CD4-positive, alpha-beta T cell (primary cell): Measurements from ENCODE around the gene EXOC3. TPM values are rescaled to one million over a fixed set of nuclear protein-coding genes. Genes with fewer than 3 reads are reported as not detected.

Experiments used
- ATAC-seq: fragments of 200-7000 bp; cut with Tn5 transposase; one replicate; pipeline ENCODE4 v1.10.0; 2022; ENCODE audit warnings: mild to moderate bottlenecking; ENCODE audit not compliant: poor library complexity
- CTCF ChIA-PET: fragments of 350-600 bp; sonication (Branson Sonifier 250); formaldehyde crosslinking; loops from one replicate; lab custom pipeline; 2021; ENCODE audit warnings: antibody characterized with exemption, inconsistent platforms; lab: Charles Lee
- POLR2A ChIA-PET: fragments of 350-600 bp; sonication (Branson Sonifier 250); formaldehyde crosslinking; loops from one replicate; lab custom pipeline; 2021; ENCODE audit warnings: antibody characterized with exemption, inconsistent platforms; lab: Charles Lee
- DNase-seq, 14 experiments: peaks; one replicate each; pipeline ENCODE4 v3.0.0-alpha.2; 2013 to 2020; ENCODE audit warnings: mixed read lengths in 2 of 14
- H3K27ac ChIP-seq, 2 donors: one replicate each; pipeline versions ENCODE4 v1.5.1 to v1.7.0; 2013; ENCODE audit warnings: low read length in 2 of 2, low read depth in 1 of 2, mild to moderate bottlenecking in 1 of 2
- H3K27me3 ChIP-seq, 2 experiments: 1 replicate in 1 of 2; 2 replicates in 1 of 2; pipeline versions ENCODE4 v1.6.1 to v1.7.0; 2013; ENCODE audit warnings: low read length in 2 of 2, control low read depth in 1 of 2, mild to moderate bottlenecking in 1 of 2, moderate library complexity in 1 of 2; ENCODE audit not compliant: insufficient read depth in 2 of 2, control insufficient read depth in 1 of 2
- H3K36me3 ChIP-seq: one replicate; pipeline ENCODE4 v1.6.1; 2013; ENCODE audit warnings: low read length, control low read depth; ENCODE audit not compliant: insufficient read depth
- H3K4me1 ChIP-seq: one replicate; pipeline ENCODE4 v1.6.1; 2013; ENCODE audit warnings: low read length, control low read depth; ENCODE audit not compliant: insufficient read depth
- H3K4me3 ChIP-seq: one replicate; pipeline ENCODE4 v1.5.1; 2013; ENCODE audit warnings: mild to moderate bottlenecking, low read length, moderate library complexity
- H3K9me3 ChIP-seq, 2 experiments: 1 replicate in 1 of 2; 2 replicates in 1 of 2; pipeline versions ENCODE4 v1.6.1 to v1.7.0; 2013; ENCODE audit warnings: low read length in 2 of 2, mild to moderate bottlenecking in 2 of 2, control low read depth in 1 of 2, moderate library complexity in 1 of 2; ENCODE audit not compliant: control insufficient read depth in 1 of 2, insufficient read depth in 1 of 2
- H3K27ac Mint-ChIP-seq: one replicate; pipeline ENCODE4 v1.8.0; 2020; ENCODE audit warnings: mixed read lengths
- H3K27me3 Mint-ChIP-seq: one replicate; pipeline ENCODE4 v1.8.0; 2021; ENCODE audit warnings: mixed read lengths
- H3K36me3 Mint-ChIP-seq: one replicate; pipeline ENCODE4 v1.8.0; 2021; ENCODE audit warnings: low read depth, mixed read lengths
- H3K4me1 Mint-ChIP-seq: one replicate; pipeline ENCODE4 v1.8.0; 2021; ENCODE audit warnings: low read depth, mixed read lengths
- H3K4me3 Mint-ChIP-seq: one replicate; pipeline ENCODE4 v1.8.0; 2020; ENCODE audit warnings: mild to moderate bottlenecking, mixed read lengths
- H3K9me3 Mint-ChIP-seq: one replicate; pipeline ENCODE4 v1.8.0; 2020; ENCODE audit warnings: mixed read lengths
- intact Hi-C, 2 experiments: fragments of 100-400 bp; cut with DNase I in 1 of 2; cut with micrococcal nuclease in 1 of 2; formaldehyde crosslinking; loops; one replicate each; pipeline versions ENCODE4 v1.15.1 to v1.9.0; 2023 to 2025; cut with DNase I, micrococcal nuclease
- total RNA-seq, 174 experiments: library from RNA in 2 of 174; stranded (reverse) in 2 of 174; gene quantifications; one replicate each; pipeline ENCODE4 v1.2.3 and lab custom pipeline; 2021 to 2026
- TF ChIP-seq, protein P1 (sequence below): fragments of 200-600 bp; IDR thresholded peaks from one replicate; pipeline ENCODE4 v1.8.0; 2022; ENCODE audit warnings: antibody characterized with exemption, mild to moderate bottlenecking

The EXOC3 gene
- total RNA-seq, 2 experiments from 2014 or later: 82.4 to 84.1 TPM

DNA sequence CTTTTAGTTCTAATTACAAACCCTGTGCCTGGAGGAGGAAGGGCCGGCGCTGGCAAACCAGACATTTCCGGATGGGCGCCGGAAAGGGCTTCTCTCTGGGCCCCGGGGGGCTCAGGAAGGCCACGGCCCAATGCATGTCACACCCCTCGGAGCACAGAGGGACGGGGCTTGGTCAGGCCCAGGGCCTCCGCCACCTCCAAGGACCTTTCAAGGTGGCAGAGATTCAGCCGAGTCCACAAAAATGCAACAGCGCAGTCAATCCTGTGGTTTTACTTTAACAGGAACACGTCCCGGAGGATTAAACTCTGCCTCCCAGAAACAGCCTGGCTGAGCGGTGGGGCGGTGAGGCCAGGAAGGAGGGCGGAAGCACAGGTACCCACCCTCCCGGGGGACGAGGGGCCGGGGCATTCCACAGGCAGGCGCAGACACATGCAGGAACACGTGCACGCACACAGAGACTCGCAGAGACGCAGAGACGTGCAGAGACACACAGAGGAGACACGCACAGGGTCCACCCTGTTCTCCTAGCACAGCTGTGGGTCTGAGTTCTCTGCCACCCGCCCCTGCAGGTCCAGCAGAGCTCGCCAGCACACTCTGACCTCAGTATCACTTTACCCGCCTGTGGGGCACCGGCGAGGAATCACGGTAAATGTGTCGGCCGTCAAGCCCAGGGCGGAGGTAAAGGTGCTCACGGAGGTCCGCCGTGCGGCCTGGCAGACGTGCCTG is 58.3 kb downstream of the EXOC3 start:
- peaks cover 11 to 14% of the 10 kb centered on the region in 2 experiments for H3K27me3 ChIP-seq
- TF ChIP-seq, protein P1, sequence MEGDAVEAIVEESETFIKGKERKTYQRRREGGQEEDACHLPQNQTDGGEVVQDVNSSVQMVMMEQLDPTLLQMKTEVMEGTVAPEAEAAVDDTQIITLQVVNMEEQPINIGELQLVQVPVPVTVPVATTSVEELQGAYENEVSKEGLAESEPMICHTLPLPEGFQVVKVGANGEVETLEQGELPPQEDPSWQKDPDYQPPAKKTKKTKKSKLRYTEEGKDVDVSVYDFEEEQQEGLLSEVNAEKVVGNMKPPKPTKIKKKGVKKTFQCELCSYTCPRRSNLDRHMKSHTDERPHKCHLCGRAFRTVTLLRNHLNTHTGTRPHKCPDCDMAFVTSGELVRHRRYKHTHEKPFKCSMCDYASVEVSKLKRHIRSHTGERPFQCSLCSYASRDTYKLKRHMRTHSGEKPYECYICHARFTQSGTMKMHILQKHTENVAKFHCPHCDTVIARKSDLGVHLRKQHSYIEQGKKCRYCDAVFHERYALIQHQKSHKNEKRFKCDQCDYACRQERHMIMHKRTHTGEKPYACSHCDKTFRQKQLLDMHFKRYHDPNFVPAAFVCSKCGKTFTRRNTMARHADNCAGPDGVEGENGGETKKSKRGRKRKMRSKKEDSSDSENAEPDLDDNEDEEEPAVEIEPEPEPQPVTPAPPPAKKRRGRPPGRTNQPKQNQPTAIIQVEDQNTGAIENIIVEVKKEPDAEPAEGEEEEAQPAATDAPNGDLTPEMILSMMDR: no peak
- POLR2A ChIA-PET: no interaction called here
- no peak overlapping the region for H3K27ac Mint-ChIP-seq
- H3K4me3 Mint-ChIP-seq: no peak overlapping the region
- ATAC-seq (no peak), DNase-seq (no peak)
- no peaks in the 10 kb centered on the region for H3K9me3 Mint-ChIP-seq
- intact Hi-C loops: no loop called here
- no peaks in the 10 kb centered on the region for H3K36me3 Mint-ChIP-seq
- peaks cover 15% of the 10 kb centered on the region for H3K27me3 Mint-ChIP-seq
- no peaks in the 10 kb centered on the region for H3K36me3 ChIP-seq
- no peak overlapping the region for H3K4me3 ChIP-seq
- CTCF ChIA-PET: no interaction called here
- no peaks in the 10 kb centered on the region for H3K4me1 Mint-ChIP-seq
- H3K27ac ChIP-seq: no peak overlapping the region
- H3K9me3 ChIP-seq: peaks cover 0 to 14% of the 10 kb centered on the region in 2 experiments
- peaks cover 11% of the 10 kb centered on the region for H3K4me1 ChIP-seq

DNA sequence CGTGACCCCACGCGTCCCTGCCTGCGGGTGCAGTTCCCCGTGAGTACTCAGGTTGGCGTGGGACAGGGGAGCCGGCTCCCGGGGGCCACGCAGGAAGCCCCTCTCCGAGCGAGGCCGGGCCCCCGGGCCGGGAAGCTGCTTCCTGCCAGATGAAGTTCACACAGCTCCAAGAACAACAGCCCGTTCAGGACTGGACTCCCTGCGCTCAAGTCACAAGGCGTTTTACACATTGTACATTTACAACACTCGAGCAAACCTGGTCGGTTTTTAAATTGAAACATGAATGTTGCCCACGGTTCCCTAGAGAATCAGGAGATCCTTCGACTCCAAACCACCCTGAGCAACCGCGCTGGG is 58.8 kb downstream of the EXOC3 start:
- Mint-ChIP-seq H3K9me3 (no peaks in the 10 kb centered on the region), H3K27me3 (peaks cover 15% of the 10 kb centered on the region), H3K4me3 (no peak overlapping the region), H3K36me3 (no peaks in the 10 kb centered on the region), H3K27ac (no peak overlapping the region), H3K4me1 (no peaks in the 10 kb centered on the region)
- intact Hi-C loops: no loop called here
- Histone ChIP-seq H3K4me1 (peaks cover 11% of the 10 kb centered on the region), H3K9me3 (peaks cover 0 to 16% of the 10 kb centered on the region in 2 experiments), H3K27me3 (peaks cover 11 to 14% of the 10 kb centered on the region in 2 experiments), H3K27ac (no peak overlapping the region), H3K36me3 (no peaks in the 10 kb centered on the region), H3K4me3 (no peak overlapping the region)
- CTCF ChIA-PET: no interaction called here
- POLR2A ChIA-PET: no interaction called here
- no peak for ATAC-seq
- DNase-seq: no peak
- TF ChIP-seq, protein P1: no peak

GRCh38 chr5:502325-503079 is 59.5 kb downstream of the EXOC3 start:
- POLR2A ChIA-PET: no interaction called here
- Mint-ChIP-seq H3K4me3 (no peak overlapping the region), H3K27me3 (peaks cover 15% of the 10 kb centered on the region), H3K9me3 (no peaks in the 10 kb centered on the region), H3K36me3 (no peaks in the 10 kb centered on the region), H3K27ac (no peak overlapping the region), H3K4me1 (no peaks in the 10 kb centered on the region)
- TF ChIP-seq, protein P1: no peak
- ATAC-seq (no peak), DNase-seq (no peak)
- no peak overlapping the region for H3K27ac ChIP-seq
- CTCF ChIA-PET: no interaction called here
- H3K27me3 ChIP-seq: peaks cover 11 to 14% of the 10 kb centered on the region in 2 experiments
- H3K4me1 ChIP-seq: peaks cover 11% of the 10 kb centered on the region
- H3K9me3 ChIP-seq: peaks cover 0 to 21% of the 10 kb centered on the region in 2 experiments
- intact Hi-C loops: no loop called here
- H3K4me3 ChIP-seq: no peak overlapping the region
- no peaks in the 10 kb centered on the region for H3K36me3 ChIP-seq
